ENCODE data around the gene SMPDL3B. TPM values are rescaled to one million over a fixed set of nuclear protein-coding genes. Genes with fewer than 3 reads are reported as not detected.

SMPDL3B gene
- polyA plus RNA-seq, 1 donor from 2014 or later, result not detected

GRCh38 chr1:27963393-27963792, 28.6 kb downstream of the SMPDL3B start:
- H3F3A ChIP-seq (ENCODE audit: insufficient read depth, low read length, poor library complexity, severe bottlenecking), result no peaks in the 10 kb centered on the region
- no peak overlapping the region for H3K4me2 ChIP-seq (ENCODE audit: low read length)
- no peaks in the 10 kb centered on the region for H3K9me3 ChIP-seq (ENCODE audit: low read length)
- no peaks in the 10 kb centered on the region for H3K79me2 ChIP-seq (replicated peaks; ENCODE audit: insufficient read depth, low read length)
- H3K27ac ChIP-seq (ENCODE audit: low read length), result no peak overlapping the region
- no peak overlapping the region for H2AFZ ChIP-seq (ENCODE audit: low read depth, low read length)
- no peaks in the 10 kb centered on the region for H3K27me3 ChIP-seq (ENCODE audit: insufficient read depth, low read depth, low read length)
- no peak overlapping the region for H3K4me3 ChIP-seq (ENCODE audit: low read length)
- H4K20me1 ChIP-seq (ENCODE audit: insufficient read depth), result no peaks in the 10 kb centered on the region
- H3K9me2 ChIP-seq (ENCODE audit: insufficient read depth, low read length), result no peaks in the 10 kb centered on the region
- no peaks in the 10 kb centered on the region for H3K36me3 ChIP-seq (ENCODE audit: insufficient read depth, low read length)
- H3K9ac ChIP-seq (ENCODE audit: low read length), result no peak overlapping the region
- TF ChIP-seq MXI1 (conservative IDR thresholded peaks at IDR 0.05; ENCODE audit: poor library complexity, severe bottlenecking) (no peak), EZH2 (IDR thresholded peaks at IDR 0.05; ENCODE audit: borderline replicate concordance, insufficient read depth, low read length, poor library complexity, severe bottlenecking) (no peak), TAF1 (IDR thresholded peaks at IDR 0.05; ENCODE audit: low read depth) (no peak), REST (IDR thresholded peaks at IDR 0.05; ENCODE audit: borderline replicate concordance) (no peak), CTCF (IDR thresholded peaks at IDR 0.05; ENCODE audit: poor library complexity, severe bottlenecking) (no peak), EP300 (conservative IDR thresholded peaks at IDR 0.05; ENCODE audit: poor library complexity, severe bottlenecking) (no peak), POLR2AphosphoS5 (IDR thresholded peaks at IDR 0.05) (no peak), SMC3 (conservative IDR thresholded peaks at IDR 0.05; ENCODE audit: poor library complexity) (no peak), RAD21 (conservative IDR thresholded peaks at IDR 0.05) (no peak)

GRCh38 chr1:27966402-27967105, 31.8 kb downstream of the SMPDL3B start:
- Histone ChIP-seq H3K4me2 (ENCODE audit: low read length) (no peak overlapping the region), H3K36me3 (ENCODE audit: insufficient read depth, low read length) (no peaks in the 10 kb centered on the region), H3K27me3 (ENCODE audit: insufficient read depth, low read depth, low read length) (no peaks in the 10 kb centered on the region), H3K9me3 (ENCODE audit: low read length) (no peaks in the 10 kb centered on the region), H4K20me1 (ENCODE audit: insufficient read depth) (no peaks in the 10 kb centered on the region), H2AFZ (ENCODE audit: low read depth, low read length) (no peak overlapping the region), H3F3A (ENCODE audit: insufficient read depth, low read length, poor library complexity, severe bottlenecking) (no peaks in the 10 kb centered on the region), H3K79me2 (replicated peaks; ENCODE audit: insufficient read depth, low read length) (no peaks in the 10 kb centered on the region), H3K9ac (ENCODE audit: low read length) (no peak overlapping the region), H3K4me3 (ENCODE audit: low read length) (no peak overlapping the region), H3K9me2 (ENCODE audit: insufficient read depth, low read length) (no peaks in the 10 kb centered on the region), H3K27ac (ENCODE audit: low read length) (no peak overlapping the region)
- no peak for TF ChIP-seq REST (IDR thresholded peaks at IDR 0.05; ENCODE audit: borderline replicate concordance)
- TF ChIP-seq EP300 (conservative IDR thresholded peaks at IDR 0.05; ENCODE audit: poor library complexity, severe bottlenecking), result no peak
- no peak for TF ChIP-seq MXI1 (conservative IDR thresholded peaks at IDR 0.05; ENCODE audit: poor library complexity, severe bottlenecking)
- TF ChIP-seq TAF1 (IDR thresholded peaks at IDR 0.05; ENCODE audit: low read depth), result no peak

All from neural cell (in vitro differentiated cells).